HG03520 (cell line): Measurements from ENCODE around the gene GPR39.

Source experiments
- ATAC-seq: cut with Tn5 transposase; IDR thresholded peaks from one replicate; pipeline ENCODE4 v1.9.1; 2021; ENCODE audit warnings: mild to moderate bottlenecking, moderate library complexity; ENCODE audit not compliant: unreplicated experiment

Gene GPR39

DNA sequence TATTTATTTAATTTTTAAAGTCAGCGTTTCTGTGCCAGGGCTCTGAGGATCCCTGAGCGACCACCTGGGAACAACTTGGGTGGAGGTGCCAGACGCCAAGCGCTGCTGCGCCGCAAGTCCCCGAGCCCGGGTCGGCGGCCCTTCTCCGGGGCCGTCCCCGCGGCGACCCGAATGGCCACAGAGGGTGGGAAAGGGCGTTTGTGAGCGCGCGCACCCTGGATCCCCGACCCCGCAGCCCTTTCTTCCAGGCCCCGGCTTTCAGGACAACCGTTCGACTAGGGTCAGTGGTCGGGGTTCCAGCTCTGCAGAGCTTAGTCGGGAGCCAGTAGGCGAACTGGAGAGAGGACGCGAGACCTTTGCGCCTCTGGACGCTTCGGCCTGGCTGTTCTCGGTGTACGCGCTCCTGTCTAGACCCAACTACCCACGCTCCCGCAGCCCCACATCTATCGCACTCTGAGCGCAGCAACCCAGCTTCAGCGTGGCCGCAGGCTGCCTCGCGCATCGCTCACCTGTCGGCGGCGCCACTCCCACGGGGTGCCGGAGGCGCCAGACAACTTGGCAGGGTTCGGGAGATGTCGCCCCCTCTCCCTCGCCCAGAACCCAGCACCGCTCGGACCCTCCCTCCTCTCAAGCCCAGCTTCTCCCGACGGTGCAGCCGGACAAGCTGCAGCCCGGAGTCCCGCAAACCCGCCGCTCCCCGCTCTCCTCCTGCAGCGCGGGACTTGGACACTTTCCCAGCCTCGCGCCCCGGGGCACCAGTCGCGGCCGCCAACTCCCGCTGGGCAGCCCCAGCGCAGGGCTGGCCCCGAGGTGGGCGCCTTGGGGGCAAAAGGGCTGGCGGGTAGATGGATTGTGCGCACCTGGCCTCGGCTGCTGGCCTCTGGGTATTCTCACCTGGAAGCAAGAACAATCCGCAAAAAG, 252.6 kb downstream of the GPR39 start:
- no peak for ATAC-seq

DNA sequence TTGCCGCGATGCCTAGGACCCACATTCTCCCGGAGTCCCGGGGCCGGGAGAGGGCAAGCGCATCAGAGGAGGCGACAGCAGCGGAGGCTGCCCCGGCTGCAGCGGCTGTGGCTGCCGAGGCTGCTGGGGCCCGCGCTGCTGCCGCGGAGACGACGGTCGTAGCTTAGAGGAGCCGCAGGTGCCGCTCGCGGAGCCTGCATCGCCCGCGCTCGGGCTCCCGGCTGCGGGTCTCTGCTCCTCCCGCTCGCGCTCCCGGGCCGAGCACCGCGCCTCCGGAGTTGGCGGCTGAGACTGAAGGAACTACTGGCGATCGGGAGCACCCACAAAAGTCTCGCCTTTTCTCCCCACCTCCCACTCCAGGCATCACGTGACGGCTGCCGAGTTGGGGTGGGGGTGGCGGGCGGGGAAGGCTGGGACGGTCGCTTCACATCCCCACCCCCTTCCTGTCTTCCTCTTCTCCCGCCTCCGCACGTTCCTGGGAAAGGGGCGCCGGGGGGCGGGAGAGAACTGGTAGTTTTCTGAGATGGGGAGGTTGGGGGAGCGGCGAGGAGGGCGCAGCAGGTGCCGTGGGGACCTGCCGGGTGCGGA, 253.4 kb downstream of the GPR39 start, which contains the start of gene LYPD1:
TSS of gene LYPD1 (minus strand) at position 298 of the 588 bp plus-strand sequence. CDS start at position 25, 273 bp downstream.
- ATAC-seq = no peak

DNA sequence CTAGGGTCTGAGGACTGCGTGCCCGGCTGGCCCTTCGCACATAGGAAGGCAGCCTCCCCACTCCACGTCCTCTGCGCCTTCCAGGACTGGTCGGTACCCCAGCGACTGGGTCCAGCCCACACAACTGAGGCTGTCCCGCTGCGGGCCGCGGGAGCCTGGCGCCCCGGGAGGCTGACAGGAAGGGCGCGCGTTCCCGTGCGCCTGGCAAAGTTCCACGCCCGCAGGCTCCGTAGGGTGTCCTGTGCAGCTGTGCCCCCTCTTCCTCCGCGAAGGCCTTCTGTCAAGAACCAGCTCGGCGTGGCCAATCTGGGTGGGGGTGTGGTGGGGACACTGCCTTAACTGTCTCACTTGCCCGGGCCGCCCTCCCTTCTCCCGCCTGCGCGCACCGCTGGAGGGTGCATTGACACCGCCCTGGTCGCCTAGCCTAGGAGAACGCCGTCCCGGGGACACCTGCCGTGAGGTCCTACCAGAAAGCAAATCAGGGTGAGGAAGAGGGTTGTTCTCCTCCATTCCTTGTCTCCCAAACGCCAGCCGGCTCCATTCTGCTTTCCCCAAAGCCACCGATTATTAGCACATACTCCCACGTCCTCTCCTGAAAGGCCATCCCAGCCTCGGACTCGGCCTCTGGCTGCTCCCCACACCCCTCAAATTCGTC, 254.0 kb downstream of the GPR39 start:
- no peak for ATAC-seq

DNA sequence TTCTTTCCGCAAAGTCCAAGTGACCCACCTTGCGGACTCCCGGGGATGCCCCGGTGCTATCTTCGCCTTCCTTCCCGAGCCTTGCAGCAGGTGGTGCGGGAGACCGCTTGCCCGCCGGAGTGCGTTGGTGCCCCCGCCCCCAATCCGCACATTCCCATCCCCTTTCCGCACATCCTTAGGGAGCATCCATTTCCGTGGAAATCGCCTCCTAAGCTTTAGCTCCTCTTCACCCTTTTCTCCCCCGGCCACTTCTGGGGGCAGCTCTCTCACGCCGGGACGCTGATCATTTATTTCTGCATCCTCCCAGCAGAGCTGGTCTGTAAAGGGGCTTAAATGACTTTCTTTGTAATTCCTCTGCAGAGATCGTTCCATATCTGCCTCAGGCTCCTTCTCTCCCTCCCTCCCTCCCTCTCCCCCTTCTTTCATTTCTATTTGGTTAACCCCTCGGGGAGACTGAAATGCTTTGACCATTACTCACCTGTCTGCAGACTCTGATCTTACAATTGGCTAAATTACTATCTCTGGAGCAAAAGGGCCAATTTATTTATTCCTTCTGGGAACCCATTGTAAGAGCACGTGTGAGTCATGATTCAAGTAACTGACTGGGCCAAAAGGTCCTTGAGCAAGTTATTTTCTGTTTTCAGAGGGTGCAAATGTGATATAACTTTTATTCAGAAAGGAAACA, 254.7 kb downstream of the GPR39 start:
- no peak for ATAC-seq

DNA sequence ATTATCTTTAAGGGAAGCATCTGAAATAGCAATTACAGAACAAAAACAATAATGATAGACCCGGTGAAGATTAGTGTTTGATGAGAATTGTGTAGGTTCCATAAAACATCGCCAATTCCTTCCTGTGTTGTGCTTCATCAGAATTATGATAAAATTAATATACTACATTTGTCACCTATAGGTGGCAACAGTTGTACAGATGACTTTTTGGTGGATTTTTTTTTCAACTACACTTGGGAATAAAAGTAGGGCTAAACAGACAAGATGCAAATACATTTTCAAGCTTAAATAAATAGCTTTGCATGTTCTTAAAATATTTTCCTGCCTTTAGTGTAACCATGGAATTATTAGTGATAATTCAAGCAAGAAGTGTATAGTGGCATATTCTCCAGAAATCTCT, 260.4 kb downstream of the GPR39 start:
- ATAC-seq = no peak

DNA sequence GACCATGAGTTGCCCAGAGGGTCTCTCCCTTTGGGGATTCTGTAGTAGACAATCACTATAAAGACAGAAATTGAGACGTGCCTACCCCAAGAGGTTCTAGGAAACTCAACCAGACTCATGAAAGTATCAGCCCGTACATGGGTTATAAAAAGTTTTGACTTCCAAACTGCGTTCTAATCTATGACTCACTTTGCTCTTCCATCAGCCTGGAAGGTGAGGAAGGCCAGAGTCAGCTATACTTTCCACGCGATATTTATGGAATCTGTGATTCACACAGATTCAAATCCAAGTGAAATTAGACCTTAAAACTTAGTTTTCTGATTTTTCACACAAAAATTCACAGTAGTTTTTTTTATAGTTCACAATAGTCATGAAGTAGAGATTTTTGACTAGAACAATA, 261.1 kb downstream of the GPR39 start:
- no peak for ATAC-seq

DNA sequence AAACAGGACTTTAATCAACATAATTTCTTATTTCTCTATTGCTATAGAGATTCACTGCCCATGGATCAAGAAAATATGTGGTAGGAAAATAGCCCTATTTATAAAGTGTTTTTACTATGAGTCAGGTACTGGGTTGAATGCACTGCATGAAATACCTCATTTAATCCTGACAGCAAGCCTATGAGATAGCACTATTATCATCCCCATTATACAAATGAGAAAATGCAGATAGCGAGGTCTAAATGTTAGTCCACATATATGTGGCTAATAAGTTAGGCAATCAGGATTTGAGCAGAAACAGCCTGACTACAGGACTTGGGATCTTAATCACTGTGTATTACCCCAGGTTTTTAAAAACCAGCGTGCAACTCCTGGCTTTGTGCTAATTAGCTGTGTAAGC, 261.9 kb downstream of the GPR39 start:
- ATAC-seq = no peak

DNA sequence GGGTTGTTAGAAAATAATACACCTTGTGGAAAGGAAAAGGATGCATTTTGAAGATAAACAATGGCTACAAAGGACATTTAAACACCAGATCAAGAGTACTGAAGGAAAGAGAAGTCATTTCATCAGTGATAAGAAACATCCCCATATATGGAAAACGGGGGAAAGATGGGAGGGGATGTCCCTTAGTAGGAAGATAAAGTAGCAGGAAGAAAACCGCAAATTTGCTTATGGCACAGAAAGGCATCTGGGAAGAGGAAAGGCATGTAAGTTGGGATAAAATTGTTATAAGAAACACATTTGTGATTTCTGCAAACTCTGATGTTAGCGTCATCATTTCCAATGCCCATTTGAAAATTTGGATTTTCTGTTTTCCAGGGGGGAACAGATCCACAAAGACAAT, 263.9 kb downstream of the GPR39 start:
- no peak for ATAC-seq

DNA sequence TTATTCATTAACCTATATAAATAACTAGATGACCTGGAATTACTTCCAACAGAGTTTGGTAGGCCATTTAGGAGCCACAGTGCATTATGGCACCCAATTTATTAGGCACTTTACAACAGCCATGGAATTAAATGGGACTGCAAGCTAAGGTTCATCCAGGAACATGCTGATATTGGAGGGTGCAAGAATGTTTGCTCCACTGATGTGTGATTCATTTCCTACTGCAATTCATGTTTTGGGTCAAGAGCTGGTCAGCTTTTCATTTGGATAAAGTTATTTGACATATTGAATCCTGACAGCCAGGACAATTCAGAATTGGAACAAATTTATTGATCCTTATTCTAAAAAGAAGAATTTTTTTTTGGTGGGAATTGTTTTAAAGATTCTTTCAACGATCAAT, 265.2 kb downstream of the GPR39 start:
- ATAC-seq = no peak

DNA sequence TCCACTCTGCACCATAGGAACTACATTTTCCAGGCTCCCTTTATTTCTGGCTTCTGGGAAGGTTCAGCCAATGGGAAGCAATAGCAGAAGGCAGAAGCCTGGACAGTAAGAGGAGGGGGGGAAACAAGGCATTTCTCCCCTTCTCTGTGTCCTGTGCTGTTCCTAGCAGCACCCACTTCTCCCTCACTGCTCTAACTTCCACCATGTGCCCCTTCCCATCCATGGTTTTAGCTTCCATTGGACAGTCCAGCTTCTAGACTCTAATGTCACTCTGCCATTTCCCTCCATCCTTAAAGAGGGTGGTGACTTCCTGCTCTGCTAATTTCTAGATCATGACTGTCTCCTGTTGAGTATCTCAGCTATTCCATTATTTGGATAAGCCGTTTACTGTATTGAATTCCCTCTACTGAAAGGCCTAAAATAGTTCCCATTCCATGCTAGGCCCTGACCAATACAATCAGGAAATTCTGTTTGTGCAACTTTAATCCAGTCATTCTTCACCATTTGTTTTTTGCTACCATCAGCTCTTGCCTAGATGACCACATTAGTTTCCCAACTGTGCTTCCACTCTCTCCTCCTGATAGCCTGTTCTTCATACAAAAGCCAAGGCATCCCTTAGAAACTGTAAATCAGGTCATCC, 274.2 kb downstream of the GPR39 start:
- ATAC-seq = no peak

DNA sequence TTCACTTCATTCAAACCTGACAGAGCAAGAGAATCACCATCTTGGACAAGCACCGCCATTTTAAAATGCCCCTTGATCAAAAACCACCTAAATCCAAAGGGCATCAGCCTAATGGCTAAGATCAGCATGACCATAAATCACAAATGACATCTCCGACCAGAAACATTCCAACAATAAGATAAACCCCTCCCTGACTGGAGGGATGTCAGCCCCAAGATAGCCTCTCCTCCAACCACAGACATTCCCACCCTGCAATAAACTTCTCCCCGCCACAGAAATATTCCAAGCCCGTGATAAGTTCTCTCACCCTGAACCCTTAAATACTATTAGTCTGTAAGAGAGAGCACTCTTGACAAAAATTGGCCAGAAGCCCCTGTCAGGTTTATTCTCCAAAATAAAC, 275.0 kb downstream of the GPR39 start:
- no peak for ATAC-seq

DNA sequence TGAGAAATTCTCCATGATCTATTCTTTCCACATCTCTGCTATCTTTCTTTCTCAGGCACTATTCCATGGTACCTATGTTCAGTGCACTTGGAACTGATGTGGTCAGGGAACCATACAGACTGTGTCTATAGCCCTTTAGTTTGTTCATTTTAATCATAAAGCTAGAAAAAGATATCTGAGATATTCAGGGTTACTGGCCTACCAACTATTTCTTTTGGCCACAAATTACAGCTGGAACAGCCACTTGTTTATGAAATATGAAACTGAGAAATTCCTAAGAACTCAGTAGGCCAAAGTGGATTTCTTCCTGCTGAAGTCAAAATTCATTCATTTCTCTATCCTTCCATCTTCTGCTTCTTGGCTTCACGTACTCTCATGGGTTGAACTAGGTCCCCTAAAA, 276.2 kb downstream of the GPR39 start:
- no peak for ATAC-seq
